Panc1 (cell line): ENCODE results near the gene ADGRL3. TPM values are rescaled to one million over a fixed set of nuclear protein-coding genes. Genes with fewer than 3 reads are reported as not detected.

Experiments
- ATAC-seq: fragments of 200-7000 bp; cut with Tn5 transposase; 2 replicates; pipeline ENCODE4 v1.9.1; 2020; ENCODE audit warnings: mild to moderate bottlenecking, moderate library complexity
- BruUV-seq: library from RNA; stranded (reverse); fragments of 400-500 nt; replicated peaks from 2 replicates; lab custom pipeline; 2021; lab: Mats Ljungman, UMichigan
- CTCF ChIA-PET: fragments of 300-600 bp; sonication (Branson Sonifier 250); formaldehyde crosslinking; loops from one replicate; lab custom pipeline; 2022; ENCODE audit warnings: antibody characterized with exemption; lab: Charles Lee
- POLR2A ChIA-PET: fragments of 300-600 bp; sonication (Branson Sonifier 250); formaldehyde crosslinking; loops from one replicate; lab custom pipeline; 2022; ENCODE audit warnings: antibody characterized with exemption; lab: Charles Lee
- DNase-seq: peaks from one replicate; pipeline ENCODE4 v3.0.0-alpha.2; 2010; ENCODE audit warnings: low read depth, low spot score
- H3K27ac ChIP-seq: 2 replicates; pipeline ENCODE4 v1.5.1; 2011; ENCODE audit warnings: mild to moderate bottlenecking, low read length, inconsistent platforms
- H3K27me3 ChIP-seq: fragments of 200-500 bp; sonication (Bioruptor generic); 2 replicates; pipeline ENCODE4 v1.6.0; 2014; ENCODE audit warnings: low read length, inconsistent platforms; ENCODE audit not compliant: control insufficient read depth, insufficient read depth
- H3K36me3 ChIP-seq: fragments of 200-500 bp; sonication (Bioruptor generic); 2 replicates; pipeline ENCODE4 v1.5.1; 2014; ENCODE audit warnings: inconsistent platforms, mild to moderate bottlenecking, low read length, moderate library complexity; ENCODE audit not compliant: control insufficient read depth, insufficient read depth
- H3K4me1 ChIP-seq: 2 replicates; pipeline ENCODE4 v1.5.1; 2011; ENCODE audit warnings: inconsistent platforms, mild to moderate bottlenecking, low read length, moderate library complexity; ENCODE audit not compliant: control insufficient read depth, insufficient read depth
- H3K4me3 ChIP-seq, 2 experiments: 2 replicates each; pipeline ENCODE4 v1.5.1; 2011 to 2012; ENCODE audit warnings: low read depth in 2 of 2, low read length in 2 of 2, mild to moderate bottlenecking in 2 of 2, inconsistent platforms in 1 of 2, moderate library complexity in 1 of 2
- H3K9me3 ChIP-seq: fragments of 200-500 bp; sonication (Bioruptor generic); 2 replicates; pipeline ENCODE4 v1.5.1; 2014; ENCODE audit warnings: low read depth, mild to moderate bottlenecking, inconsistent platforms, low read length, moderate library complexity; ENCODE audit not compliant: control insufficient read depth, insufficient read depth
- POLR2AphosphoS5 ChIP-seq: IDR thresholded peaks from 2 replicates; pipeline ENCODE4 v1.6.1; 2012; ENCODE audit warnings: mild to moderate bottlenecking, low read depth, low read length, moderate library complexity
- SIN3A ChIP-seq: IDR thresholded peaks from 2 replicates; pipeline ENCODE4 v1.6.1; 2012; ENCODE audit warnings: low read depth, mild to moderate bottlenecking, low read length, moderate library complexity, borderline replicate concordance; ENCODE audit not compliant: insufficient read depth
- TCF7L2 ChIP-seq: IDR thresholded peaks from 2 replicates; pipeline ENCODE4 v1.6.1; 2011; ENCODE audit warnings: mild to moderate bottlenecking, low read depth, low read length, inconsistent platforms
- in situ Hi-C: cut with HindIII; loops from 2 replicates; pipeline ENCODE4 v1.10.0; 2016; ENCODE audit warnings: low sequenced_read_pairs, low pct_unique_long_range_greater_than_20kb
- intact Hi-C: fragments of 100-400 bp; cut with micrococcal nuclease; formaldehyde crosslinking; loops from one replicate; pipeline ENCODE4 v1.10.0; 2022; ENCODE audit not compliant: unreplicated experiment
- total RNA-seq: library from RNA; stranded (reverse); gene quantifications from one replicate; pipeline ENCODE4 v1.2.1, GENCODE V29; 2021; ENCODE audit not compliant: unreplicated experiment
- TF ChIP-seq, protein P1 (sequence below), 2 experiments: IDR thresholded peaks; 2 replicates each; pipeline ENCODE4 v1.6.1; 2011 to 2012; ENCODE audit warnings: low read depth in 2 of 2, control low read depth in 1 of 2, low read length in 1 of 2, mild to moderate bottlenecking in 1 of 2, moderate library complexity in 1 of 2; ENCODE audit not compliant: insufficient read depth in 1 of 2
- TF ChIP-seq, protein P2 (sequence below): fragments of 450-650 bp; IDR thresholded peaks from 2 replicates; pipeline ENCODE4 v1.5.1; 2017; ENCODE audit warnings: mild to moderate bottlenecking

ADGRL3 gene
- total RNA-seq, 1 experiment from 2014 or later = 0.23 TPM

DNA sequence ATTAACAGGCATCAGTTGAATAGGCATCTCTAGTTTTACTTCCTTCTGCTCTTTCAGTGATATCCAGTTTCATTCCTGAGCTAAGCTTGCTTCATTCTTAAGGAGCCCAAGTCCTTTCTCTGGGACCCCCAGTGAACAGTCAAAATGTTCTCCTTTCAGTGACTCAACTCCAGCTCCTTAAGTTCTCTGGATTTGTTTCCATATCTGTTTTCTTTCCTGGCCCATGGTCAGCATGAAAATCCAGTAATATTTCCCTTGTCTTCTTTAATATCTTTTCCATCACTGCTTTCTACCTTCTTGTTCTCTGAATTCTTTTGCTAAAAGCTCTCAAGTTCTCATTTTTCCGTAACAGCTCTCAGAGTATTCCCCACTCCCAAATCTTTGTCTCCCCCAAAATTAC is 25.5 kb downstream of the ADGRL3 start:
- in situ Hi-C loops = no loop called here

DNA sequence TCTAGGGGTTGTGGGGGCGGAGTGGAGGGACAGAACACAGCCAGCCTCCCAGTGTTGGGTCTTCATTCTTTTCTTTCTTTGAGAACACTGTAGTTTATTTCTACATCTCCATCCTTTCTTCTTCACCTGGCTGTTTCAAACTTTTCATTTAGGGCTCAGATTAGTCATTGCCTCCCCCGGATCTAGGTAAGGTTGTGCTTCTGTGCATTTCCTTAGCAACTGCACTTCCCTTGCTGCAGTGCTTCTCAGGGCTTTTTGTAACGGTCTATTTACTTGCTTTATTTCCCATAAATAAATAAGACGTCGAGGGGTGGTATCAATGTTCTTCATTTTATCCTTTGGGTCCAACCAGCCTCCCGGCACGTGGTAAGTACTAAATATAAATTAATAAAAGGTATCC is 31.3 kb downstream of the ADGRL3 start:
- H3K36me3 ChIP-seq = no peaks in the 10 kb centered on the region
- H3K9me3 ChIP-seq = no peaks in the 10 kb centered on the region
- ATAC-seq (no peak), DNase-seq (no peak)
- no TSS peak for BruUV-seq
- no peak overlapping the region for H3K27ac ChIP-seq
- no peaks in the 10 kb centered on the region for H3K27me3 ChIP-seq
- TF ChIP-seq POLR2AphosphoS5 = no peak
- TF ChIP-seq, protein P1, sequence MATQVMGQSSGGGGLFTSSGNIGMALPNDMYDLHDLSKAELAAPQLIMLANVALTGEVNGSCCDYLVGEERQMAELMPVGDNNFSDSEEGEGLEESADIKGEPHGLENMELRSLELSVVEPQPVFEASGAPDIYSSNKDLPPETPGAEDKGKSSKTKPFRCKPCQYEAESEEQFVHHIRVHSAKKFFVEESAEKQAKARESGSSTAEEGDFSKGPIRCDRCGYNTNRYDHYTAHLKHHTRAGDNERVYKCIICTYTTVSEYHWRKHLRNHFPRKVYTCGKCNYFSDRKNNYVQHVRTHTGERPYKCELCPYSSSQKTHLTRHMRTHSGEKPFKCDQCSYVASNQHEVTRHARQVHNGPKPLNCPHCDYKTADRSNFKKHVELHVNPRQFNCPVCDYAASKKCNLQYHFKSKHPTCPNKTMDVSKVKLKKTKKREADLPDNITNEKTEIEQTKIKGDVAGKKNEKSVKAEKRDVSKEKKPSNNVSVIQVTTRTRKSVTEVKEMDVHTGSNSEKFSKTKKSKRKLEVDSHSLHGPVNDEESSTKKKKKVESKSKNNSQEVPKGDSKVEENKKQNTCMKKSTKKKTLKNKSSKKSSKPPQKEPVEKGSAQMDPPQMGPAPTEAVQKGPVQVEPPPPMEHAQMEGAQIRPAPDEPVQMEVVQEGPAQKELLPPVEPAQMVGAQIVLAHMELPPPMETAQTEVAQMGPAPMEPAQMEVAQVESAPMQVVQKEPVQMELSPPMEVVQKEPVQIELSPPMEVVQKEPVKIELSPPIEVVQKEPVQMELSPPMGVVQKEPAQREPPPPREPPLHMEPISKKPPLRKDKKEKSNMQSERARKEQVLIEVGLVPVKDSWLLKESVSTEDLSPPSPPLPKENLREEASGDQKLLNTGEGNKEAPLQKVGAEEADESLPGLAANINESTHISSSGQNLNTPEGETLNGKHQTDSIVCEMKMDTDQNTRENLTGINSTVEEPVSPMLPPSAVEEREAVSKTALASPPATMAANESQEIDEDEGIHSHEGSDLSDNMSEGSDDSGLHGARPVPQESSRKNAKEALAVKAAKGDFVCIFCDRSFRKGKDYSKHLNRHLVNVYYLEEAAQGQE (IDR thresholded peaks at IDR 0.05; ENCODE audit: insufficient read depth in 1 of 2, low read depth in 2 of 2, low read length in 1 of 2) = no peak
- TF ChIP-seq SIN3A = no peak
- TF ChIP-seq TCF7L2 = no peak
- TF ChIP-seq, protein P2, sequence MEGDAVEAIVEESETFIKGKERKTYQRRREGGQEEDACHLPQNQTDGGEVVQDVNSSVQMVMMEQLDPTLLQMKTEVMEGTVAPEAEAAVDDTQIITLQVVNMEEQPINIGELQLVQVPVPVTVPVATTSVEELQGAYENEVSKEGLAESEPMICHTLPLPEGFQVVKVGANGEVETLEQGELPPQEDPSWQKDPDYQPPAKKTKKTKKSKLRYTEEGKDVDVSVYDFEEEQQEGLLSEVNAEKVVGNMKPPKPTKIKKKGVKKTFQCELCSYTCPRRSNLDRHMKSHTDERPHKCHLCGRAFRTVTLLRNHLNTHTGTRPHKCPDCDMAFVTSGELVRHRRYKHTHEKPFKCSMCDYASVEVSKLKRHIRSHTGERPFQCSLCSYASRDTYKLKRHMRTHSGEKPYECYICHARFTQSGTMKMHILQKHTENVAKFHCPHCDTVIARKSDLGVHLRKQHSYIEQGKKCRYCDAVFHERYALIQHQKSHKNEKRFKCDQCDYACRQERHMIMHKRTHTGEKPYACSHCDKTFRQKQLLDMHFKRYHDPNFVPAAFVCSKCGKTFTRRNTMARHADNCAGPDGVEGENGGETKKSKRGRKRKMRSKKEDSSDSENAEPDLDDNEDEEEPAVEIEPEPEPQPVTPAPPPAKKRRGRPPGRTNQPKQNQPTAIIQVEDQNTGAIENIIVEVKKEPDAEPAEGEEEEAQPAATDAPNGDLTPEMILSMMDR = no peak
- in situ Hi-C loops = no loop called here
- intact Hi-C loops = no loop called here
- H3K4me1 ChIP-seq = no peaks in the 10 kb centered on the region
- H3K4me3 ChIP-seq = no peak overlapping the region
- ChIA-PET POLR2A (no interaction called here), CTCF (no interaction called here)

More for the DNA sequence above, 25.5 kb downstream of the ADGRL3 start:
- CTCF ChIA-PET = no interaction called here
- TF ChIP-seq TCF7L2 = no peak
- TF ChIP-seq, protein P1 (IDR thresholded peaks at IDR 0.05; ENCODE audit: insufficient read depth in 1 of 2, low read depth in 2 of 2, low read length in 1 of 2) = no peak
- no peak for TF ChIP-seq SIN3A
- TF ChIP-seq, protein P2 = no peak
- no peak for TF ChIP-seq POLR2AphosphoS5
- no TSS peak for BruUV-seq
- Histone ChIP-seq H3K27me3 (no peaks in the 10 kb centered on the region), H3K4me3 (no peak overlapping the region), H3K4me1 (no peaks in the 10 kb centered on the region), H3K9me3 (no peaks in the 10 kb centered on the region), H3K36me3 (no peaks in the 10 kb centered on the region), H3K27ac (no peak overlapping the region)
- intact Hi-C loops = no loop called here
- POLR2A ChIA-PET = interaction anchor here (0.7 kb wide), 1 partner anchor 171 kb away, joined by 3 read pairs; no protein-coding TSS in a partner anchor
- no peak for DNase-seq
- ATAC-seq = no peak
